Thyroid gland (tissue), 4 donors: Measurements from ENCODE around the gene KRT3.

Experiments used
- CTCF ChIP-seq, 6 experiments: fragments of 200-600 bp in 3 of 6; fragments of 450-650 bp in 3 of 6; sonication (generic) in 3 of 6; IDR thresholded peaks; one replicate each; pipeline ENCODE4 v1.5.1; 2016 to 2019; ENCODE audit warnings: antibody characterized with exemption in 6 of 6, mild to moderate bottlenecking in 2 of 6, inconsistent platforms in 1 of 6, moderate library complexity in 1 of 6
- POLR2A ChIP-seq, 2 donors: fragments of 450-650 bp; IDR thresholded peaks; one replicate each; pipeline ENCODE4 v1.6.1; 2017; ENCODE audit warnings: antibody characterized with exemption in 2 of 2, mild to moderate bottlenecking in 2 of 2, moderate library complexity in 1 of 2

GRCh38 chr12:52809166-52809565 lies 13.2 kb upstream of the KRT3 start:
- no peak for TF ChIP-seq CTCF (IDR thresholded peaks at IDR 0.05)
- TF ChIP-seq POLR2A (IDR thresholded peaks at IDR 0.05) = no peak
